Thyroid gland (tissue), 4 donors: ENCODE data around the gene ASPG. TPM values are rescaled to one million over a fixed set of nuclear protein-coding genes. Genes with fewer than 3 reads are reported as not detected.

Experiments
- DNase-seq, 2 donors: peaks; one replicate each; pipeline ENCODE4 v3.0.0-alpha.2; 2019
- H3K27ac ChIP-seq, 3 donors: fragments of 200-600 bp; sonication (generic); 1 replicate in 2 of 3; 2 replicates in 1 of 3; pipeline ENCODE4 v1.5.1; 2016 to 2019; ENCODE audit warnings: mild to moderate bottlenecking in 1 of 3, moderate library complexity in 1 of 3
- H3K27me3 ChIP-seq: fragments of 200-600 bp; sonication (generic); one replicate; pipeline ENCODE4 v1.5.1; 2019
- H3K36me3 ChIP-seq, 2 donors: fragments of 200-600 bp; sonication (generic); one replicate each; pipeline ENCODE4 v1.5.1; 2016 to 2019
- H3K4me1 ChIP-seq, 2 donors: fragments of 200-600 bp; sonication (generic); one replicate each; pipeline ENCODE4 v1.5.1; 2017 to 2019
- H3K4me3 ChIP-seq, 3 donors: fragments of 200-600 bp; sonication (generic); replicated peaks in 1 of 3; 1 replicate in 2 of 3; 2 replicates in 1 of 3; pipeline ENCODE4 v1.5.1; 2016; ENCODE audit warnings: mild to moderate bottlenecking in 1 of 3
- H3K9me3 ChIP-seq: fragments of 200-600 bp; sonication (generic); one replicate; pipeline ENCODE4 v1.5.1; 2017
- CTCF ChIP-seq, 6 experiments: fragments of 200-600 bp in 3 of 6; fragments of 450-650 bp in 3 of 6; sonication (generic) in 3 of 6; IDR thresholded peaks; one replicate each; pipeline ENCODE4 v1.5.1; 2016 to 2019; ENCODE audit warnings: antibody characterized with exemption in 6 of 6, mild to moderate bottlenecking in 2 of 6, inconsistent platforms in 1 of 6, moderate library complexity in 1 of 6
- POLR2A ChIP-seq, 2 donors: fragments of 450-650 bp; IDR thresholded peaks; one replicate each; pipeline ENCODE4 v1.6.1; 2017; ENCODE audit warnings: antibody characterized with exemption in 2 of 2, mild to moderate bottlenecking in 2 of 2, moderate library complexity in 1 of 2
- WGBS, 2 donors: methylation state at CpG; one replicate each; pipeline ENCODE4 v1.1.5; 2017; 5-methylcytosine and 5-hydroxymethylcytosine counted together
- intact Hi-C: fragments of 100-400 bp; cut with DNase I; formaldehyde crosslinking; loops from one replicate; pipeline ENCODE4 v1.15.1; 2023
- total RNA-seq, 4 donors: library from RNA; depleted of rRNA; stranded (reverse); fragments of >200 nt; gene quantifications; one replicate each; pipeline ENCODE4 v1.2.3, GENCODE V29; 2016

The ASPG gene
- total RNA-seq, 4 donors from 2014 or later = 7.5 to 24.0 (median 15.2) TPM

- Histone ChIP-seq H3K27ac (no peak overlapping the region), H3K4me1 (peaks cover 10 to 15% of the 10 kb centered on the region in 2 donors), H3K36me3 (no peaks in the 10 kb centered on the region), H3K27me3 (no peaks in the 10 kb centered on the region), H3K4me3 (no peak overlapping the region), H3K9me3 (no peaks in the 10 kb centered on the region)
- WGBS, 2 donors = 81 to 90% methylated on average over 3 to 5 of the region's 5 CpGs
- intact Hi-C loops = no loop called here
- TF ChIP-seq POLR2A (IDR thresholded peaks at IDR 0.05) (no peak), CTCF (IDR thresholded peaks at IDR 0.05) (no peak)
- no peak for DNase-seq
Measured at GRCh38 chr14:104120281-104120741, 34.8 kb downstream of the ASPG start.

GRCh38 chr14:104121142-104121541, 35.6 kb downstream of the ASPG start:
- Histone ChIP-seq H3K27me3 (no peaks in the 10 kb centered on the region), H3K4me3 (no peak overlapping the region), H3K4me1 (peaks cover 7 to 10% of the 10 kb centered on the region in 2 donors), H3K36me3 (no peaks in the 10 kb centered on the region), H3K9me3 (no peaks in the 10 kb centered on the region), H3K27ac (no peak overlapping the region)
- no peak for DNase-seq
- TF ChIP-seq POLR2A (IDR thresholded peaks at IDR 0.05) = no peak
- no peak for TF ChIP-seq CTCF (IDR thresholded peaks at IDR 0.05)
- intact Hi-C loops = no loop called here
- 74 to 83% methylated on average over 5 of the region's 5 CpGs for WGBS, 2 donors

- Histone ChIP-seq H3K4me1 (no peaks in the 10 kb centered on the region), H3K27me3 (no peaks in the 10 kb centered on the region), H3K27ac (no peak overlapping the region), H3K36me3 (no peaks in the 10 kb centered on the region), H3K9me3 (no peaks in the 10 kb centered on the region), H3K4me3 (no peak overlapping the region)
- DNase-seq = no peak
- WGBS, 2 donors = 93 to 95% methylated on average over 1 of the region's 1 CpG
- intact Hi-C loops = no loop called here
- TF ChIP-seq POLR2A (IDR thresholded peaks at IDR 0.05) (no peak), CTCF (IDR thresholded peaks at IDR 0.05) (no peak)
Measured at GRCh38 chr14:104123879-104124278, 38.4 kb downstream of the ASPG start.

- Histone ChIP-seq H3K4me3 (no peak overlapping the region), H3K9me3 (no peaks in the 10 kb centered on the region), H3K27me3 (no peaks in the 10 kb centered on the region), H3K27ac (no peak overlapping the region), H3K36me3 (no peaks in the 10 kb centered on the region), H3K4me1 (no peaks in the 10 kb centered on the region)
- no peak for DNase-seq
- WGBS, 2 donors = 80 to 88% methylated on average over 4 of the region's 4 CpGs
- intact Hi-C loops = no loop called here
- TF ChIP-seq CTCF (IDR thresholded peaks at IDR 0.05) = no peak
- TF ChIP-seq POLR2A (IDR thresholded peaks at IDR 0.05) = no peak
Measured at GRCh38 chr14:104125011-104125410, 39.5 kb downstream of the ASPG start.

- Histone ChIP-seq H3K4me3 (no peak overlapping the region), H3K36me3 (no peaks in the 10 kb centered on the region), H3K4me1 (no peaks in the 10 kb centered on the region), H3K27ac (no peak overlapping the region), H3K27me3 (no peaks in the 10 kb centered on the region), H3K9me3 (no peaks in the 10 kb centered on the region)
- intact Hi-C loops = no loop called here
- DNase-seq = no peak
- 92 to 96% methylated on average over 2 of the region's 2 CpGs for WGBS, 2 donors
- TF ChIP-seq POLR2A (IDR thresholded peaks at IDR 0.05) (no peak), CTCF (IDR thresholded peaks at IDR 0.05) (no peak)
Measured at GRCh38 chr14:104126753-104127152, 41.3 kb downstream of the ASPG start.
